Measurements from ENCODE around the gene EOLA1.

- no peak for TF ChIP-seq POLR2A (IDR thresholded peaks at IDR 0.05)
- TF ChIP-seq CTCF (IDR thresholded peaks at IDR 0.05), result no peak
Measured at GRCh38 chrX:149528381-149528780, 12.4 kb upstream of the EOLA1 start.

Data from suprapubic skin (tissue), 3 donors.